Spleen (tissue), 7 donors: ENCODE results near the gene NUAK1.

Experiments used
- POLR2A ChIP-seq, 3 donors: fragments of 450-650 bp; IDR thresholded peaks; one replicate each; pipeline ENCODE4 v1.5.1; 2017; ENCODE audit warnings: antibody characterized with exemption in 3 of 3, mild to moderate bottlenecking in 1 of 3
- POLR2AphosphoS5 ChIP-seq, 3 donors: sonication (generic); formaldehyde crosslinking; IDR thresholded peaks; one replicate each; pipeline ENCODE4 v1.5.1; 2017; ENCODE audit warnings: antibody characterized with exemption in 3 of 3
- TF ChIP-seq, protein P1 (sequence below), 11 experiments: fragments of 200-600 bp in 7 of 11; fragments of 450-650 bp in 4 of 11; sonication (generic) in 4 of 11; IDR thresholded peaks in 8 of 11; conservative IDR thresholded peaks in 3 of 11; 1 replicate in 7 of 11; 2 replicates in 4 of 11; pipeline versions ENCODE4 v1.4.0 to v1.8.0; 2016 to 2021; ENCODE audit warnings: antibody characterized with exemption in 11 of 11, inconsistent platforms in 4 of 11, mild to moderate bottlenecking in 1 of 11
- donor health status: DM: no; HTN: no; CAD: no; lungs with moderate emphysema.
- donor health status: DM: no; HTN: no; CAD: no.
- donor health status: DM: no; HTN: no; CAD: no.

DNA sequence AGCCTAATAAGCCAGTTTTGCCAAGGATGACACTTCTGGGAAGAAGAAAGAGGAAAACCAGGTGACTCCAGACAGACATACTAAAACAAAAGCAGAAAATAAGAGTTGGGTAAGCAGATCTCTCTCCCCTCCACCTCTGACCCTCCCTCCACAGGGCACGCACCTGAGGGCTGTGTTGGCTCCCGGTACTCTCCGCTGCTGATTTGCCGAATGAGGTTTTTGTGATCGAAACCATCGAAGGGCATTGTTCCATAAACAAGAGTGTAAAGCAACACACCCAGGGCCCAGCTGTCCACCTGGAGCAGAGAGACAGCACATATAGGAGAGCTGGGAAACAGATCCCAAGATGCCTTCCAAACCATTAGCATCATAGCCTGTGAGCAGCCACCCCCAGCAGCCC, 68.1 kb downstream of the NUAK1 start:
- TF ChIP-seq POLR2A (IDR thresholded peaks at IDR 0.05) (no peak), POLR2AphosphoS5 (IDR thresholded peaks at IDR 0.05) (no peak)
- TF ChIP-seq, protein P1, sequence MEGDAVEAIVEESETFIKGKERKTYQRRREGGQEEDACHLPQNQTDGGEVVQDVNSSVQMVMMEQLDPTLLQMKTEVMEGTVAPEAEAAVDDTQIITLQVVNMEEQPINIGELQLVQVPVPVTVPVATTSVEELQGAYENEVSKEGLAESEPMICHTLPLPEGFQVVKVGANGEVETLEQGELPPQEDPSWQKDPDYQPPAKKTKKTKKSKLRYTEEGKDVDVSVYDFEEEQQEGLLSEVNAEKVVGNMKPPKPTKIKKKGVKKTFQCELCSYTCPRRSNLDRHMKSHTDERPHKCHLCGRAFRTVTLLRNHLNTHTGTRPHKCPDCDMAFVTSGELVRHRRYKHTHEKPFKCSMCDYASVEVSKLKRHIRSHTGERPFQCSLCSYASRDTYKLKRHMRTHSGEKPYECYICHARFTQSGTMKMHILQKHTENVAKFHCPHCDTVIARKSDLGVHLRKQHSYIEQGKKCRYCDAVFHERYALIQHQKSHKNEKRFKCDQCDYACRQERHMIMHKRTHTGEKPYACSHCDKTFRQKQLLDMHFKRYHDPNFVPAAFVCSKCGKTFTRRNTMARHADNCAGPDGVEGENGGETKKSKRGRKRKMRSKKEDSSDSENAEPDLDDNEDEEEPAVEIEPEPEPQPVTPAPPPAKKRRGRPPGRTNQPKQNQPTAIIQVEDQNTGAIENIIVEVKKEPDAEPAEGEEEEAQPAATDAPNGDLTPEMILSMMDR (IDR thresholded peaks at IDR 0.05 in 8 of 11, conservative IDR thresholded peaks at IDR 0.05 in 3 of 11): no peak
